Activated naive CD8-positive, alpha-beta T cell treated with anti-CD3 and anti-CD28 coated beads, Interleukin-2, amount 50 U/mL, for 16 hours (primary cell): Measurements from ENCODE around the gene TMSB4X.
"Not testable (repeated sequence)": the region's sequence is repeated elsewhere in the genome, so short reads cannot be mapped to it uniquely, and the experiment has no call there.

Experiments
- DNase-seq: peaks from one replicate; pipeline ENCODE4 v3.0.0-alpha.2; 2020; ENCODE audit warnings: low read depth, low spot score

TMSB4X gene

DNA sequence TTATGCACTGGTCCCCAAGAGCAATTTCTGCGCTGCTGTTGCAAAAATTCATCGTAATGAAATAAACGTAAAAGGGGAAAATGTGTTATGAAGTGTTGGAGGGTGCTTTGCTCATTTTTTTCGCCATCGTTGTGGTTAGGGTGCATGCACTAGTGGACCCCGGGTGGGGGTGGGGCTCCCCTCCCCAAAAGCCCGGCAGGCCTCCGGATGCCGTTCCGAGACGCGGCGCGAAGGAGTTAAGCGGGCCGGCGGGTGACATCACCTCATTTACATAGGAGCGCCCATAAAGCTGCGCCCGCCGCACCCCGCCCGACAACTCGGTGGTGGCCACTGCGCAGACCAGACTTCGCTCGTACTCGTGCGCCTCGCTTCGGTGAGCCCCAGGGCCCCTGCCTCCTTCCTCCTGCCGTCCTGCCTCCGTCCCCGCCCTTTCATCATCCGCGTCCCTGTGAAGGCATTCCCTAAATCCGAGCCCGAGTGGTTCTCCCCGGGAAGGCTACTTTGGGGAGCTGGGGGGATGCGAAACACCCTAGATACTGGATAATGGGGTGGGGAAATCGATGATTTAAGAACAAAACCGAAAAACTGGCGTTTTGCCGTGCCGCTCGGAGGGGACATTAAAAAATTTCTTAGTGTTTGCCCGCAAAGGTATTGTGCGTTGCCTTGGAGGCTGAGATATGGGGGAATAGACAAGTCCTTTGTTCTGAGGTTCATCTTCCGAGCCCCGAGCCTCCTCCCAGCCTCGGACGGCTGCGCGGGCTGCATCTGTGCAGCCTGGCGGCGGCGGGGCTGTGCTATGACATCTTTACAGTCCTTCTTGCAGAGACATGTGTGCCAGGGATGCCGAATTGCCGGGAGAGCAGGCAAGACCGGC, at the start of gene TMSB4X:
Gene TMSB4X (plus strand): TSS at position 315 of the 874 bp plus-strand sequence.
- peak; percentile 59 for DNase-seq

DNA sequence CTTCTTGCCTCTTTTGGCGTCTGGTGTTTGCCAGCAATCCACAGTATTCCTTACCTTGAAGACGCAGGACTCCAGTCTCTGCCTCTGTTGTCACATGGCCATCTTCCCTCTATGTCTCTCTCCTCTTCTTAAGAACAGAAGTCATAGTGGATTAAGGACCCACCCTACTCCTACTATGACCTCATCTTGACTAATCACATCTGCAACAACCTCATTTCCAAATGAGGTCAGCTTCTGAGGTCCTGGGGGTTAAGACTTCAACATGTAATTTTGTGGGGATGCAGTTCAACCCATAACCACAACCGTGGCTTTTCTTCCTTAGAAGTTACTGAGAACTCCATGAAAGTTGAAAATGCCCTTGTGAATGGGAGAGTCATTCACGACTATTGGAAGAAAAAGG, 45.2 kb upstream of the TMSB4X start:
- no peak for DNase-seq

- DNase-seq: no peak
Measured at GRCh38 chrX:12930150-12930549, 44.8 kb upstream of the TMSB4X start.

- no peak for DNase-seq
Measured at GRCh38 chrX:12932244-12932643, 42.7 kb upstream of the TMSB4X start.

GRCh38 chrX:12934850-12935249, 40.1 kb upstream of the TMSB4X start:
- DNase-seq: no peak

- no peak for DNase-seq
Measured at GRCh38 chrX:12936947-12937346, 38.0 kb upstream of the TMSB4X start.

DNA sequence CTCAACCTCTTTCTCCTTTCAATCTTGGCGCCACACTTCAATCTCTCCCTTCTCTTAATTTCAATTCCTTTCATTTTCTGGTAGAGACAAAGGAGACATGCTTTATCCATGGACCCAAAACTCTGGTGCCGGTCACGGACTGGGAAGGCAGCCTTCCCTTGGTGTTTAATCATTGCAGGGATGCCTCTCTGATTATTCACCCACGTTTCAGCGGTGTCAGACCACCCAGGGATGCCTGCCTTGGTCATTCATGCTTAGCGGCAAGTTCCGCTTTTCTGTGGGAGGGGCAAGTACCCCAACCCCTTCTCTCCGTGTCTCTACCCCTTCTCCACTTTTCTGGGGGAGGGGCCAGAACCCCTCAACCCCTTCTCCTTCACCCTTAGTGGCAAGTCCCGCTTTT, 34.4 kb upstream of the TMSB4X start:
- DNase-seq: not testable (repeated sequence)

DNA sequence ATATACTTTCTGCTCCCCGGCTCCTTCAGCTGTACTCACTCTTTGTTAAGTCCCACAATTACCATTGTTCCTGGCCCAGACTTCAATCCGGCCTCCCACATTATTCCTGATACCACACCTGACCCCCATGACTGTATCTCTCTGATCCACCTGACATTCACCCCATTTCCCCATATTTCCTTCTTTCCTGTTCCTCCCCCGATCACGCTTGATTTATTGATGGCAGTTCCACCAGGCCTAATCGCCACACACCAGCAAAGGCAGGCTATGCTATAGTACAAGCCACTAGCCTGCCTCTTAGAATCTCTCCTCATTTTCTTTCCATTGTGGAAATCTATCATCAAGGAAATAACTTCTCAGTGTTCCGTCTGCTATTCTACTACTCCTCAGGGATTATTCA, 31.3 kb upstream of the TMSB4X start:
- not testable (repeated sequence) for DNase-seq

DNA sequence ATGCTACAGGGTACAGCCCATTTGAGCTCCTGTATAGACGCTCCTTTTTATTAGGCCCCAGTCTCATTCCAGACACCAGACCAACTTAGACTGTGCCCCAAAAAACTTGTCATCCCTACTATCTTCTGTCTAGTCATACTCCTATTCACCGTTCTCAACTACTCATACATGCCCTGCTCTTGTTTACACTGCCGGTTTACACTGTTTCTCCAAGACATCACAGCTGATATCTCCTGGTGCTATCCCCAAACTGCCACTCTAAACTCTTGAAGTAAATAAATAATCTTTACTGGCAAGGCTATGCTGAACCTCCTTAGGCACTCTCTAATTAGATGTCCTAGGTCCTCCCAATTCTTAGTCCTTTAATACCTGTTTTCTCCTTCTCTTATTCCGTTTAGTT, 30.5 kb upstream of the TMSB4X start:
- DNase-seq: not testable (repeated sequence)

GRCh38 chrX:12945494-12945893, 29.4 kb upstream of the TMSB4X start:
- no peak for DNase-seq

- no peak for DNase-seq
Measured at GRCh38 chrX:12946406-12946805, 28.5 kb upstream of the TMSB4X start.

- DNase-seq: peak; percentile 32
Measured at GRCh38 chrX:12946838-12947544, 27.9 kb upstream of the TMSB4X start.

GRCh38 chrX:12947545-12948235, 27.2 kb upstream of the TMSB4X start:
- no peak for DNase-seq

DNA sequence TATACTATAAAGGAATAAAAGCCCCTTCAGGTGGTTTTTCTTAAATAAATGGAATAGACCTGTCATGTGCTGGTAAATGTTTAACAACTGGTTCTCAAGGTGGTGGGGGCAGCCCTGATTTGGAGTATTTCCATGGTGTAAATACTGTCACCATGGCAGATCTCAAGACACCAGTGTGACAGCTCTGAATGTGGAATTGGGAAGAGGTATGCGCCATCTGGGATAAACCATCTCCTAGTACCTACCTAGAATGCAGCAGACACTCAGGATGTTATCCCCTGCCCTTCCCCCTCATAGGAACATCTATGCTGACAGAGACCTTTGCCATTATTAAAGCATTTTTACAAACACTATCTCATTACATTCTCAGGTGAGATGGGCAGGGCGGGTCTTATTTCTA, 26.4 kb upstream of the TMSB4X start:
- no peak for DNase-seq

DNA sequence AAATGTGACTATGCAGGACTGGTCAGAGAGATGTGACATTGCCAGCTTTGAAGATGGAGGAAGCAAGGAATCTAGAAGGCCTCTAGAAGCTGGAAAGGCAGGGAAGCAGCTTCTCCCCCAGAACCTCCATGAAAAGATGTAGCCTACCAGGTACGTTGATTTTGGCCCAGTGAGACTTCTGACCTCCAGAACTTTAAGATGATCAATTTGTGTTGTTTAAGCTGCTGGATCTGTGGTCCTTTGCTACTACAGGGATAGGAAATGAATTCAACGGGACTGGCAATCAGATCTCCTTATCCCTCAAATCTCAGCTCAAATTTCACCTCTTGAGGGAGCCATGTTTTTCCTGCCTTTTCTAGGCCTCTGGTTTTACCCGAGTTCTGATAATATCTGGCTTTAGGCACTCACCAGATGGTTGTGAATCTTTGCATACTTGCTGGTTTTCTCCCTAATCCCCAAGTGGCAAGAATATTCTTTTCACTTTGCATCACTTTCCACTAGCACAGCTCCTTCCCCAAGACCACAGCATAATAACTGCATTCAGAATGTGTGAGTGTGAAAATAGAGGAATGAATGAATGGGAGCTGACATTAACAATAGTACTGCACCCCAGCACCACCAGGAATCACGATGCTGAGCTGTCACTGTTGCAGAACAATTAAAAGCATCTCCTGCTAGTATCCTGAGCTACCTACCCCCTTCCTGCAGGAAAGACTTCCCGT, 25.5 kb upstream of the TMSB4X start:
- no peak for DNase-seq

- DNase-seq: peak; percentile 59
Measured at GRCh38 chrX:12949927-12950656, 24.8 kb upstream of the TMSB4X start.

- DNase-seq: no peak
Measured at GRCh38 chrX:12950851-12951594, 23.9 kb upstream of the TMSB4X start.

GRCh38 chrX:12951595-12951975, 23.3 kb upstream of the TMSB4X start:
- DNase-seq: no peak

- no peak for DNase-seq
Measured at GRCh38 chrX:12953420-12953819, 21.5 kb upstream of the TMSB4X start.

GRCh38 chrX:12954376-12954775, 20.5 kb upstream of the TMSB4X start:
- no peak for DNase-seq
